ENCODE measurements around the gene FOXE3.

DNA sequence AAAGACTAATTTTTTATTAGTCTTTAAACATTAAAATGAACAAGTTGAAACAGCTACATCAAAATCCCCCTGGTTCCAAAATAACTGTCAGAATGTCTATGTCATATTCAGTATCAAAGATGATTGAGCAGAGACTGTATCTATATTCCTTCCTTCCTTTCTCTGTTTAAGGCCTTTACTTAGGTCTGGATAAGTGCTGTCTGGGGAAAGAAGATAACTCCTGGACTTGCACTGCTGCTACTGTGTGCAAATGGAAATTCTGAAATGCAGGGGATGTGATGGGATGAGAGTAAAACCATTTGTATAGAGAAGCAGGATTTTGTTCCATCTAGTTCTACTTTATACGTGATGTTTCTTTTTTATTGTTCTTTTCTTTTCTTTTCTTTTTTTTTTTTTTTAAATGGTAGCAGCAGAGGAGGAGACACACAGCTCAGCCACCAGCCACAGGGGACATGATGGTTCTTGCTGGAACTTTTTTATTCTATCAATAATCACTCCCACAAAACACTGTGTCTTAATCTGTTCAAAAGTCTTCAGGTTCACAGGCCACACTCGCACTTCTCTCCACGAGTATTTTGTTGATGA lies 33.6 kb upstream of the FOXE3 start:
- TF ChIP-seq YY1 (IDR thresholded peaks at IDR 0.05; ENCODE audit: insufficient read depth, insufficient read length), result no peak
- no peak for TF ChIP-seq ZNF274 (IDR thresholded peaks at IDR 0.05; ENCODE audit: low read depth, low read length)
